Suprapubic skin (tissue), 4 donors: ENCODE results near the gene HABP4.

ENCODE experiments used
- CTCF ChIP-seq, 2 donors: fragments of 200-600 bp in 1 of 2; fragments of 450-650 bp in 1 of 2; sonication (generic) in 1 of 2; IDR thresholded peaks; one replicate each; pipeline ENCODE4 v1.5.1; 2016 to 2019; ENCODE audit warnings: antibody characterized with exemption in 2 of 2, mild to moderate bottlenecking in 1 of 2, moderate library complexity in 1 of 2
- EP300 ChIP-seq: sonication (generic); formaldehyde crosslinking; IDR thresholded peaks from one replicate; pipeline ENCODE4 v1.6.1; 2017; ENCODE audit warnings: antibody characterized with exemption
- POLR2A ChIP-seq, 2 donors: fragments of 450-650 bp; IDR thresholded peaks; one replicate each; pipeline ENCODE4 v1.6.1; 2017; ENCODE audit warnings: antibody characterized with exemption in 2 of 2, mild to moderate bottlenecking in 2 of 2, moderate library complexity in 2 of 2
- POLR2AphosphoS5 ChIP-seq, 3 donors: sonication (generic); formaldehyde crosslinking; IDR thresholded peaks; one replicate each; pipeline ENCODE4 v1.6.1; 2017; ENCODE audit warnings: antibody characterized with exemption in 3 of 3

GRCh38 chr9:96441798-96442445 lies 8.0 kb upstream of the HABP4 start:
- no peak for TF ChIP-seq EP300
- no peak for TF ChIP-seq CTCF (IDR thresholded peaks at IDR 0.05)
- no peak for TF ChIP-seq POLR2A (IDR thresholded peaks at IDR 0.05)
- TF ChIP-seq POLR2AphosphoS5 (IDR thresholded peaks at IDR 0.05), result no peak
